A549 (cell line): Measurements from ENCODE around the gene WSCD1. TPM values are rescaled to one million over a fixed set of nuclear protein-coding genes. Genes with fewer than 3 reads are reported as not detected.

ENCODE experiments used
- ATAC-seq, 2 experiments: fragments of 200-7000 bp in 1 of 2; fragments of >200 bp in 1 of 2; cut with Nextera tagmentation in 1 of 2; cut with Tn5 transposase in 1 of 2; 3 replicates each; pipeline versions ENCODE4 v1.8.0 to v1.9.1; 2018 to 2020; ENCODE audit warnings: mild to moderate bottlenecking in 1 of 2, moderate library complexity in 1 of 2
- CTCF ChIA-PET: fragments of 300-600 bp; sonication (Branson Sonifier 250); formaldehyde crosslinking; extraction: SDS; loops from one replicate; lab custom pipeline; 2021; ENCODE audit warnings: antibody characterized with exemption, inconsistent platforms; lab: Yijun Ruan, JAX
- POLR2A ChIA-PET: fragments of 350-600 bp; formaldehyde crosslinking; extraction: SDS; loops from one replicate; lab custom pipeline; 2021; ENCODE audit warnings: antibody characterized with exemption, inconsistent platforms; lab: Yijun Ruan, JAX
- DNase-seq, 2 experiments: peaks; one replicate each; pipeline versions ENCODE4 v3.0.0 to v3.0.0-alpha.2; 2011 to 2016; ENCODE audit warnings: low read depth in 1 of 2, low spot score in 1 of 2
- FAIRE-seq: peaks from 2 replicates; lab custom pipeline; 2011; peaks lifted over from hg19 to GRCh38; lab: Jason Lieb, UNC
- H3K27ac ChIP-seq, 2 experiments: fragments of >200 bp; sonication (Bioruptor Twin); formaldehyde crosslinking; 3 replicates each; pipeline ENCODE4 v1.5.1; 2016 to 2017
- H3K4me1 ChIP-seq: fragments of >200 bp; sonication (Bioruptor Twin); formaldehyde crosslinking; 3 replicates; pipeline ENCODE4 v1.6.1; 2016
- H3K4me2 ChIP-seq: fragments of >200 bp; sonication (Bioruptor Twin); formaldehyde crosslinking; 3 replicates; pipeline ENCODE4 v1.6.1; 2016
- H3K4me3 ChIP-seq: fragments of >200 bp; sonication (Bioruptor Twin); formaldehyde crosslinking; 3 replicates; pipeline ENCODE4 v1.5.1; 2016
- H3K9me3 ChIP-seq: fragments of >200 bp; sonication (Bioruptor Twin); formaldehyde crosslinking; 3 replicates; pipeline ENCODE4 v1.6.1; 2016
- BHLHE40 ChIP-seq: IDR thresholded peaks from 2 replicates; pipeline ENCODE4 v1.6.1; 2012; ENCODE audit warnings: low read depth, low read length, inconsistent platforms
- CHD2 ChIP-seq: fragments of 150-350 bp; IDR thresholded peaks from 2 replicates; pipeline ENCODE4 v1.6.1; 2014; ENCODE audit warnings: low read length; ENCODE audit not compliant: partially characterized antibody
- CHD4 ChIP-seq: fragments of 200-600 bp; sonication (generic); IDR thresholded peaks from 2 replicates; pipeline ENCODE4 v1.6.1; 2016; ENCODE audit warnings: antibody characterized with exemption, mild to moderate bottlenecking, borderline replicate concordance
- EHMT2 ChIP-seq: fragments of 200-600 bp; sonication (generic); IDR thresholded peaks from 2 replicates; pipeline ENCODE4 v1.6.1; 2016; ENCODE audit warnings: antibody characterized with exemption, low read depth, mild to moderate bottlenecking, moderate library complexity
- ESRRA ChIP-seq: fragments of 150-350 bp; IDR thresholded peaks from 2 replicates; pipeline ENCODE4 v1.6.1; 2014; ENCODE audit warnings: mild to moderate bottlenecking, low read length, borderline replicate concordance
- FOSL2 ChIP-seq, 2 experiments: fragments of 450-650 bp in 1 of 2; fragments of >200 bp in 1 of 2; sonication (Bioruptor Twin) in 1 of 2; formaldehyde crosslinking; IDR thresholded peaks; 2 replicates each; pipeline versions ENCODE4 v1.5.0 to v1.6.1; 2016 to 2020; ENCODE audit warnings: mild to moderate bottlenecking in 1 of 2, moderate library complexity in 1 of 2
- FOXS1 ChIP-seq: fragments of 250-450 bp; sonication (Bioruptor Pico); IDR thresholded peaks from 2 replicates; pipeline ENCODE4 v1.5.0; 2020; ENCODE audit warnings: mild to moderate bottlenecking, moderate library complexity
- HOXB13 ChIP-seq: fragments of 250-450 bp; sonication (Bioruptor Pico); IDR thresholded peaks from 2 replicates; pipeline ENCODE4 v1.5.0; 2020; ENCODE audit warnings: low read depth, mild to moderate bottlenecking, moderate library complexity
- JUNB ChIP-seq: fragments of >200 bp; sonication (Bioruptor Twin); formaldehyde crosslinking; IDR thresholded peaks from 2 replicates; pipeline ENCODE4 v1.6.1; 2016
- MAFK ChIP-seq: fragments of 450-650 bp; IDR thresholded peaks from 2 replicates; pipeline ENCODE4 v1.6.1; 2014; ENCODE audit not compliant: partially characterized antibody
- PHF8 ChIP-seq: fragments of 200-600 bp; sonication (generic); IDR thresholded peaks from 2 replicates; pipeline ENCODE4 v1.6.1; 2016; ENCODE audit warnings: low read depth, mild to moderate bottlenecking, antibody characterized with exemption, moderate library complexity, borderline replicate concordance
- TFCP2L1 ChIP-seq: fragments of 250-450 bp; sonication (Bioruptor Pico); IDR thresholded peaks from 2 replicates; pipeline ENCODE4 v1.5.0; 2021; ENCODE audit warnings: mild to moderate bottlenecking
- ZNF302 ChIP-seq: fragments of 250-450 bp; sonication (Bioruptor Pico); IDR thresholded peaks from 2 replicates; pipeline ENCODE4 v1.9.0; 2021; ENCODE audit warnings: inconsistent platforms, mild to moderate bottlenecking, moderate library complexity
- ZSCAN20 ChIP-seq: fragments of 250-450 bp; sonication (Bioruptor Pico); IDR thresholded peaks from 2 replicates; pipeline ENCODE4 v1.8.0; 2022; ENCODE audit warnings: mild to moderate bottlenecking, moderate library complexity
- WGBS: methylation state at CpG from one replicate; pipeline ENCODE4 v1.1.6; 2017; ENCODE audit errors: missing lambda C conversion rate; 5-methylcytosine and 5-hydroxymethylcytosine counted together
- polyA plus RNA-seq, 4 experiments: library from polyadenylated mRNA; depleted of rRNA in 3 of 4; stranded (reverse); fragments of >200 nt; fragmentation: RNase III in 1 of 4; extraction: RNeasy Plus Mini Kit Qiagen cat#74134 plus additional on column Dnase treatment in 1 of 4; gene quantifications; 2 replicates in 3 of 4; 3 replicates in 1 of 4; pipeline ENCODE4 v1.2.3, GENCODE V29; 2011 to 2017
- TF ChIP-seq, protein P1 (sequence below): fragments of 150-350 bp; IDR thresholded peaks from 2 replicates; pipeline ENCODE4 v1.6.1; 2014; ENCODE audit warnings: low read depth, mild to moderate bottlenecking, low read length
- TF ChIP-seq, protein P2 (sequence below): fragments of >200 bp; sonication (Bioruptor Twin); formaldehyde crosslinking; IDR thresholded peaks from 3 replicates; pipeline ENCODE4 v1.5.1; 2016
- TF ChIP-seq, protein P3 (sequence below): IDR thresholded peaks from 2 replicates; pipeline ENCODE4 v1.6.1; 2012; ENCODE audit warnings: low read depth, borderline replicate concordance
- TF ChIP-seq, protein P4 (sequence below): fragments of 200-600 bp; sonication (generic); IDR thresholded peaks from 2 replicates; pipeline ENCODE4 v1.6.1; 2016; ENCODE audit warnings: antibody characterized with exemption, mild to moderate bottlenecking, moderate library complexity

WSCD1 gene
- polyA plus RNA-seq, 2 of the 4 experiments (the other 2 are of a cell fraction), result 1.6 TPM

- no peak for FAIRE-seq
These were observed 96.5 kb downstream of the WSCD1 start for GRCh38 chr17:6166492-6167179.

GRCh38 chr17:6168296-6168695 lies 98.1 kb downstream of the WSCD1 start:
- H3K4me1 ChIP-seq, result no peaks in the 10 kb centered on the region
- no peak for FAIRE-seq
- H3K27ac ChIP-seq, result no peak overlapping the region
- no peak for DNase-seq
- H3K9me3 ChIP-seq, result no peaks in the 10 kb centered on the region
- 41% methylated on average over 6 of the region's 6 CpGs for WGBS
- H3K4me2 ChIP-seq, result no peak overlapping the region
- ChIA-PET CTCF (interaction anchor here (0.6 to 1.4 kb wide), 3 partner anchors 15 to 76 kb away, joined by 3 to 4 read pairs (median 3); no protein-coding TSS in a partner anchor), POLR2A (no interaction called here)
- ATAC-seq, result no peak
- TF ChIP-seq ZSCAN20 (no peak), PHF8 (no peak), CHD4 (no peak), EHMT2 (no peak), ESRRA (no peak), BHLHE40 (no peak), CHD2 (no peak), TFCP2L1 (CRISPR knock-in tag) (no peak)
- TF ChIP-seq, protein P1, sequence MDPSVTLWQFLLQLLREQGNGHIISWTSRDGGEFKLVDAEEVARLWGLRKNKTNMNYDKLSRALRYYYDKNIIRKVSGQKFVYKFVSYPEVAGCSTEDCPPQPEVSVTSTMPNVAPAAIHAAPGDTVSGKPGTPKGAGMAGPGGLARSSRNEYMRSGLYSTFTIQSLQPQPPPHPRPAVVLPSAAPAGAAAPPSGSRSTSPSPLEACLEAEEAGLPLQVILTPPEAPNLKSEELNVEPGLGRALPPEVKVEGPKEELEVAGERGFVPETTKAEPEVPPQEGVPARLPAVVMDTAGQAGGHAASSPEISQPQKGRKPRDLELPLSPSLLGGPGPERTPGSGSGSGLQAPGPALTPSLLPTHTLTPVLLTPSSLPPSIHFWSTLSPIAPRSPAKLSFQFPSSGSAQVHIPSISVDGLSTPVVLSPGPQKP, result no peak
- TF ChIP-seq, protein P2, sequence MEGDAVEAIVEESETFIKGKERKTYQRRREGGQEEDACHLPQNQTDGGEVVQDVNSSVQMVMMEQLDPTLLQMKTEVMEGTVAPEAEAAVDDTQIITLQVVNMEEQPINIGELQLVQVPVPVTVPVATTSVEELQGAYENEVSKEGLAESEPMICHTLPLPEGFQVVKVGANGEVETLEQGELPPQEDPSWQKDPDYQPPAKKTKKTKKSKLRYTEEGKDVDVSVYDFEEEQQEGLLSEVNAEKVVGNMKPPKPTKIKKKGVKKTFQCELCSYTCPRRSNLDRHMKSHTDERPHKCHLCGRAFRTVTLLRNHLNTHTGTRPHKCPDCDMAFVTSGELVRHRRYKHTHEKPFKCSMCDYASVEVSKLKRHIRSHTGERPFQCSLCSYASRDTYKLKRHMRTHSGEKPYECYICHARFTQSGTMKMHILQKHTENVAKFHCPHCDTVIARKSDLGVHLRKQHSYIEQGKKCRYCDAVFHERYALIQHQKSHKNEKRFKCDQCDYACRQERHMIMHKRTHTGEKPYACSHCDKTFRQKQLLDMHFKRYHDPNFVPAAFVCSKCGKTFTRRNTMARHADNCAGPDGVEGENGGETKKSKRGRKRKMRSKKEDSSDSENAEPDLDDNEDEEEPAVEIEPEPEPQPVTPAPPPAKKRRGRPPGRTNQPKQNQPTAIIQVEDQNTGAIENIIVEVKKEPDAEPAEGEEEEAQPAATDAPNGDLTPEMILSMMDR, result no peak
- TF ChIP-seq, protein P3, sequence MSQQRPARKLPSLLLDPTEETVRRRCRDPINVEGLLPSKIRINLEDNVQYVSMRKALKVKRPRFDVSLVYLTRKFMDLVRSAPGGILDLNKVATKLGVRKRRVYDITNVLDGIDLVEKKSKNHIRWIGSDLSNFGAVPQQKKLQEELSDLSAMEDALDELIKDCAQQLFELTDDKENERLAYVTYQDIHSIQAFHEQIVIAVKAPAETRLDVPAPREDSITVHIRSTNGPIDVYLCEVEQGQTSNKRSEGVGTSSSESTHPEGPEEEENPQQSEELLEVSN, result no peak
- TF ChIP-seq, all 56 proteins: peak for 0
- no peak overlapping the region for H3K4me3 ChIP-seq

More at GRCh38 chr17:6166492-6167179, 96.5 kb downstream of the WSCD1 start:
- 18% methylated on average over 6 of the region's 6 CpGs for WGBS
- ChIA-PET POLR2A (no interaction called here), CTCF (interaction anchor here (1.1 kb wide), 1 partner anchor 84 kb away, joined by 3 read pairs; no protein-coding TSS in a partner anchor)
- no peak overlapping the region for H3K4me3 ChIP-seq
- H3K27ac ChIP-seq, result no peak overlapping the region
- no peaks in the 10 kb centered on the region for H3K4me1 ChIP-seq
- DNase-seq (no peak), ATAC-seq (no peak; a peak in 1 of 6 replicates)
- no peaks in the 10 kb centered on the region for H3K9me3 ChIP-seq
- no peak for TF ChIP-seq ZNF302 (CRISPR knock-in tag)
- no peak for TF ChIP-seq MAFK
- TF ChIP-seq, protein P2, result no peak
- TF ChIP-seq FOXS1 (CRISPR knock-in tag), result no peak
- TF ChIP-seq HOXB13 (CRISPR knock-in tag), result no peak
- no peak for TF ChIP-seq JUNB
- TF ChIP-seq, protein P4, sequence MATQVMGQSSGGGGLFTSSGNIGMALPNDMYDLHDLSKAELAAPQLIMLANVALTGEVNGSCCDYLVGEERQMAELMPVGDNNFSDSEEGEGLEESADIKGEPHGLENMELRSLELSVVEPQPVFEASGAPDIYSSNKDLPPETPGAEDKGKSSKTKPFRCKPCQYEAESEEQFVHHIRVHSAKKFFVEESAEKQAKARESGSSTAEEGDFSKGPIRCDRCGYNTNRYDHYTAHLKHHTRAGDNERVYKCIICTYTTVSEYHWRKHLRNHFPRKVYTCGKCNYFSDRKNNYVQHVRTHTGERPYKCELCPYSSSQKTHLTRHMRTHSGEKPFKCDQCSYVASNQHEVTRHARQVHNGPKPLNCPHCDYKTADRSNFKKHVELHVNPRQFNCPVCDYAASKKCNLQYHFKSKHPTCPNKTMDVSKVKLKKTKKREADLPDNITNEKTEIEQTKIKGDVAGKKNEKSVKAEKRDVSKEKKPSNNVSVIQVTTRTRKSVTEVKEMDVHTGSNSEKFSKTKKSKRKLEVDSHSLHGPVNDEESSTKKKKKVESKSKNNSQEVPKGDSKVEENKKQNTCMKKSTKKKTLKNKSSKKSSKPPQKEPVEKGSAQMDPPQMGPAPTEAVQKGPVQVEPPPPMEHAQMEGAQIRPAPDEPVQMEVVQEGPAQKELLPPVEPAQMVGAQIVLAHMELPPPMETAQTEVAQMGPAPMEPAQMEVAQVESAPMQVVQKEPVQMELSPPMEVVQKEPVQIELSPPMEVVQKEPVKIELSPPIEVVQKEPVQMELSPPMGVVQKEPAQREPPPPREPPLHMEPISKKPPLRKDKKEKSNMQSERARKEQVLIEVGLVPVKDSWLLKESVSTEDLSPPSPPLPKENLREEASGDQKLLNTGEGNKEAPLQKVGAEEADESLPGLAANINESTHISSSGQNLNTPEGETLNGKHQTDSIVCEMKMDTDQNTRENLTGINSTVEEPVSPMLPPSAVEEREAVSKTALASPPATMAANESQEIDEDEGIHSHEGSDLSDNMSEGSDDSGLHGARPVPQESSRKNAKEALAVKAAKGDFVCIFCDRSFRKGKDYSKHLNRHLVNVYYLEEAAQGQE, result no peak
- TF ChIP-seq FOSL2 (IDR thresholded peaks at IDR 0.05), result no peak
- TF ChIP-seq FOSL2 (CRISPR knock-in tag; IDR thresholded peaks at IDR 0.05), result no peak
- TF ChIP-seq TFCP2L1 (CRISPR knock-in tag), result no peak
- H3K4me2 ChIP-seq, result no peak overlapping the region
